SU-DHL-6 (cell line): ENCODE data around the gene NELFB.

ENCODE experiments used
- H2AFZ ChIP-seq: fragments of 200-600 bp; sonication (generic); 2 replicates; pipeline ENCODE4 v1.6.1; 2014; ENCODE audit warnings: low read depth, mild to moderate bottlenecking, moderate library complexity, mixed read lengths, antibody characterized with exemption, low read length; ENCODE audit not compliant: severe bottlenecking
- H3F3A ChIP-seq: fragments of 200-600 bp; shearing (Covaris generic); 2 replicates; pipeline ENCODE4 v1.6.0; 2016; ENCODE audit warnings: antibody characterized with exemption, mild to moderate bottlenecking; ENCODE audit not compliant: insufficient read depth
- H3K27ac ChIP-seq: fragments of 200-600 bp; sonication (generic); 2 replicates; pipeline ENCODE4 v1.5.1; 2016; ENCODE audit warnings: low read depth, mild to moderate bottlenecking, low read length, moderate library complexity, mixed read lengths
- H3K27me3 ChIP-seq: fragments of 200-600 bp; sonication (generic), shearing (Covaris generic); 2 replicates; pipeline ENCODE4 v1.6.0; 2014; ENCODE audit warnings: mild to moderate bottlenecking, low read length
- H3K36me3 ChIP-seq: fragments of 200-600 bp; sonication (generic); 2 replicates; pipeline ENCODE4 v1.6.1; 2014; ENCODE audit warnings: mild to moderate bottlenecking, low read length, mixed read lengths
- H3K4me2 ChIP-seq: fragments of 300-600, 200-600 bp; shearing (Covaris generic), sonication (generic); 2 replicates; pipeline ENCODE4 v1.6.0; 2014; ENCODE audit warnings: low read length, low read depth, mild to moderate bottlenecking; ENCODE audit not compliant: poor library complexity, severe bottlenecking
- H3K4me3 ChIP-seq: fragments of 200-600 bp; sonication (generic); 2 replicates; pipeline ENCODE4 v1.5.1; 2014; ENCODE audit warnings: antibody characterized with exemption, low read length, mild to moderate bottlenecking, mixed read lengths; ENCODE audit not compliant: insufficient read depth, poor library complexity, severe bottlenecking
- H3K79me2 ChIP-seq: fragments of 200-600 bp; sonication (generic); 2 replicates; pipeline ENCODE4 v1.6.1; 2014; ENCODE audit warnings: mild to moderate bottlenecking, low read length, moderate library complexity; ENCODE audit not compliant: insufficient read depth
- H3K9ac ChIP-seq: fragments of 200-600 bp; sonication (generic); 2 replicates; pipeline ENCODE4 v1.7.0; 2014; ENCODE audit warnings: mild to moderate bottlenecking, low read length
- H3K9me2 ChIP-seq: fragments of 200-600 bp; sonication (generic); replicated peaks from 2 replicates; pipeline ENCODE4 v1.6.1; 2014; ENCODE audit warnings: low read length; ENCODE audit not compliant: insufficient read depth
- H3K9me3 ChIP-seq: fragments of 200-600 bp; sonication (generic); 2 replicates; pipeline ENCODE4 v1.6.1; 2014; ENCODE audit warnings: low read length, mixed read lengths; ENCODE audit not compliant: insufficient read depth
- H4K20me1 ChIP-seq: fragments of 200-600 bp; sonication (generic); 2 replicates; pipeline ENCODE4 v1.6.1; 2014; ENCODE audit warnings: low read depth, mild to moderate bottlenecking, antibody characterized with exemption, low read length, moderate library complexity, mixed read lengths
- EZH2phosphoT487 ChIP-seq: fragments of 200-600 bp; sonication (generic), shearing (Covaris generic); conservative IDR thresholded peaks from 2 replicates; pipeline ENCODE4 v1.6.1; 2018; ENCODE audit warnings: mild to moderate bottlenecking, antibody characterized with exemption, low read length, moderate library complexity, mixed read lengths
- TF ChIP-seq, protein P1 (sequence below): fragments of 200-600 bp; sonication (generic); IDR thresholded peaks from one replicate; pipeline ENCODE4 v1.5.1; 2017; ENCODE audit warnings: antibody characterized with exemption, mild to moderate bottlenecking, low read length, moderate library complexity; ENCODE audit not compliant: insufficient read depth, poor library complexity, severe bottlenecking

NELFB gene

DNA sequence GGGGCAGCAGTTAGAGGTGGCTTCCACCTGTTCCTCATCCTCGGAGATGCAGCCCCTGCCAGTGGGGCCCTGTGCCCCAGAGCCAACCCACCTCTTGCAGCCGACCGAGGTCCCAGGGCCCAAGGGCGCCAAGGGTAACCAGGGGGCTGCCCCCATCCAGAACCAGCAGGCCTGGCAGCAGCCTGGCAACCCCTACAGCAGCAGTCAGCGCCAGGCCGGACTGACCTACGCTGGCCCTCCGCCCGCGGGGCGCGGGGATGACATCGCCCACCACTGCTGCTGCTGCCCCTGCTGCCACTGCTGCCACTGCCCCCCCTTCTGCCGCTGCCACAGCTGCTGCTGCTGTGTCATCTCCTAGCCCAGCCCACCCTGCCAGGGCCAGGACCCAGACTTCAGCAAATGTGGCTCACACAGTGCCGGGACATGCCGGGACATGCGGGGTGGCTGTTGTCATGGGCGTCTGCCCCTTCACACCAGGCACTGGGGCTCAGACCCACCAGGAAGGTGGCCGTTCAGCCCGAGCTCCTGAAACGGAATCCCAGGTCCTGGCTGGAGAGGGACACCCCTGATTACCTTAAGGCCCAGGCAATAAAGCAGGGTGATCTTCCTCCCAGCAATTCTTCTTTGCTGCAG lies 29.3 kb upstream of the NELFB start:
- Histone ChIP-seq H3K9me2 (no peaks in the 10 kb centered on the region), H3K27ac (no peak overlapping the region), H3K4me3 (no peak overlapping the region), H3K9ac (no peak overlapping the region), H3K27me3 (no peaks in the 10 kb centered on the region), H4K20me1 (no peaks in the 10 kb centered on the region), H3K36me3 (no peaks in the 10 kb centered on the region), H3K9me3 (no peaks in the 10 kb centered on the region), H3F3A (no peaks in the 10 kb centered on the region), H2AFZ (no peak overlapping the region), H3K4me2 (no peak overlapping the region), H3K79me2 (no peaks in the 10 kb centered on the region)
- TF ChIP-seq, protein P1, sequence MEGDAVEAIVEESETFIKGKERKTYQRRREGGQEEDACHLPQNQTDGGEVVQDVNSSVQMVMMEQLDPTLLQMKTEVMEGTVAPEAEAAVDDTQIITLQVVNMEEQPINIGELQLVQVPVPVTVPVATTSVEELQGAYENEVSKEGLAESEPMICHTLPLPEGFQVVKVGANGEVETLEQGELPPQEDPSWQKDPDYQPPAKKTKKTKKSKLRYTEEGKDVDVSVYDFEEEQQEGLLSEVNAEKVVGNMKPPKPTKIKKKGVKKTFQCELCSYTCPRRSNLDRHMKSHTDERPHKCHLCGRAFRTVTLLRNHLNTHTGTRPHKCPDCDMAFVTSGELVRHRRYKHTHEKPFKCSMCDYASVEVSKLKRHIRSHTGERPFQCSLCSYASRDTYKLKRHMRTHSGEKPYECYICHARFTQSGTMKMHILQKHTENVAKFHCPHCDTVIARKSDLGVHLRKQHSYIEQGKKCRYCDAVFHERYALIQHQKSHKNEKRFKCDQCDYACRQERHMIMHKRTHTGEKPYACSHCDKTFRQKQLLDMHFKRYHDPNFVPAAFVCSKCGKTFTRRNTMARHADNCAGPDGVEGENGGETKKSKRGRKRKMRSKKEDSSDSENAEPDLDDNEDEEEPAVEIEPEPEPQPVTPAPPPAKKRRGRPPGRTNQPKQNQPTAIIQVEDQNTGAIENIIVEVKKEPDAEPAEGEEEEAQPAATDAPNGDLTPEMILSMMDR = no peak
- no peak for TF ChIP-seq EZH2phosphoT487

DNA sequence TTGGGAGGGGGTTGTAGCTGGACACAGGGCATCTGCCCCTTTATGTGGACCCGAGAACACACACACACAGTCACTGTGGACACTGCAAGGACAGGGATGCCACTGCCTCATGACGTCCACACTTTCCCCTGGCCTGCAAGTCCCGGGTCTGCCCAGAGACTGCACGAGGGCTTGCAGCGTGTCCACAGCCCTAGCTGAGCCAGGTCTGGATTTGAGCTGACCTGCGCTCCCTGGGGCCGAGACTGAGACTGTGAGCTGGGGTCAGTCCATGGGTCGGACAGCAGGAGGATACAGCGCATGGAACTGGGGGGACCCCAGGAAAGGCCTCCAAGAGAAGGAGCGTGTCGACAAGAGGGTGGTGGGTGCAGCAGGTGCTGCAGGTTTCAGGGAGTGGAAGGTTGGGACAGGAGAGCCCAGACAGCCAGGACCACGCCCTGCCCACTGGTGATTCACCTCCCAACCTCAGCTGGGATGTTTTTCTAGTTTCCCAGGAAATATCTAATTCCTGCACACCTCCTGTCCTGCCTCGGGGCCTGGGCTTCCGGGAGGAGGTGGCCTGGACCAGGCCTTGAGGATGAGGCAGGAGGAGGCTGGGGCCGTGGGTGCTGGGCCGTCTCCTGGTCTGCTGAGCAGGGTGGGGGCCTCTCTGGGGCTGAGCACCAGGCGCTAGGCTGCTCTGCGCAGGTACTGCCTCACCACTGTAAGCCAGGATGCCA lies 28.6 kb upstream of the NELFB start:
- Histone ChIP-seq H2AFZ (no peak overlapping the region), H3K79me2 (no peaks in the 10 kb centered on the region), H3K9ac (no peak overlapping the region), H3K4me3 (no peak overlapping the region), H3K27me3 (no peaks in the 10 kb centered on the region), H4K20me1 (no peaks in the 10 kb centered on the region), H3K36me3 (no peaks in the 10 kb centered on the region), H3K9me3 (no peaks in the 10 kb centered on the region), H3F3A (no peaks in the 10 kb centered on the region), H3K9me2 (no peaks in the 10 kb centered on the region), H3K27ac (no peak overlapping the region), H3K4me2 (no peak overlapping the region)
- TF ChIP-seq EZH2phosphoT487 = no peak
- TF ChIP-seq, protein P1 = no peak

DNA sequence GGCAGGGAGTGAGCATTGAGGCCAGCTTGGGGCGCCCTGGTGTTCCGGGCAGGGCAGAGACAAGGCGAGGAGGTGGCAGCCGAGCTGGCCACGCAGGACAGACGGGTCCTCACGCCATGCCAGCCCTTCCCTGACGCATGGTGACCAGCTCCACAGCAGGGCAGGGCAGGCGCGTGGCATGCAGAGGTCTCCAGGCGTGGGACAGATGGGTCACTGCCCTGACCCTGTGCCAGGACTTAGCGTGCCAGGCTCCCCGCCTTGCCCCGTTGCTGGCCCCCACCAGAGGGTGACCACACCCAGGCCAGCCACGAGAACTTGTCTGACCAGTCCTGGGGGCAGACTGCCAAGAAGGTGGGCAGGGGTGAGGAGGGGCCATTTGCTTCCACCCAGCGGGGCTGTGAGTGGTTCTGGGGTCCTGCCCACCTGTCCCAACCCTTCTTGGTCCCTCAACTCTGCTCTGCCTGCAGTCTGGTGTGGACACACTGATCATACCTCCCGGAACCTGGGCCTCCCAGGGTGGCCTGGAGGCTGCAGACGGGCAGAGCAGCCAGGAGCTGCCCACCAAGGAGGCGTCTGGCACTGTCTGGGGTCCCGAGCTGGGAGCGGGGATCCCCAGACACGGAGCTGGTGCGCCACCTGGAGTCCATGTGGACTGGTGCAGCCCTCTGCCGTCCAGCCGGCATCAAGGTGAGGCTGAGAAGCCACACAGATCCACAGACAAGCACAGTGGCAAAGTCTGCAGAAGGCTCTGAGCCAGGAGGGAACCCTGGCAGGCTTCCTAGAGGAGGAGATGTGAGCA lies 27.9 kb upstream of the NELFB start, which contains the start of gene RNF224:
Gene RNF224 (plus strand): TSS at position 449 of the 799 bp plus-strand sequence. CDS start 834 bp downstream, outside the sequence.
- H3K9ac ChIP-seq = no peak within 1 kb of the TSS
- no peak within 1 kb of the TSS for H3K4me2 ChIP-seq
- H3K79me2 ChIP-seq = no peaks in the 10 kb centered on the region
- no peaks in the 10 kb centered on the region for H4K20me1 ChIP-seq
- H3F3A ChIP-seq = no peaks in the 10 kb centered on the region
- no peak within 1 kb of the TSS for H2AFZ ChIP-seq
- no peak within 1 kb of the TSS for H3K4me3 ChIP-seq
- no peak within 1 kb of the TSS for H3K27ac ChIP-seq
- H3K36me3 ChIP-seq = no peaks in the 10 kb centered on the region
- H3K9me3 ChIP-seq = no peaks in the 10 kb centered on the region
- no peaks in the 10 kb centered on the region for H3K9me2 ChIP-seq
- no peaks in the 10 kb centered on the region for H3K27me3 ChIP-seq
- TF ChIP-seq, protein P1 = peak; percentile 84
- no peak for TF ChIP-seq EZH2phosphoT487
